H54 (cell line): ENCODE measurements around the gene ZNF396.

Source experiments
- DNase-seq: peaks from one replicate; pipeline ENCODE4 v3.0.0; 2011; ENCODE audit warnings: low spot score, mixed read lengths; ENCODE audit not compliant: insufficient read length
- FAIRE-seq: peaks from 3 replicates; lab custom pipeline; 2011; peaks lifted over from hg19 to GRCh38; lab: Jason Lieb, UNC
- POLR2A ChIP-seq: IDR thresholded peaks from 2 replicates; pipeline ENCODE4 v1.6.1; 2011; ENCODE audit warnings: low read depth, mild to moderate bottlenecking, low read length

The ZNF396 gene

GRCh38 chr18:35334212-35334611, 42.9 kb downstream of the ZNF396 start:
- FAIRE-seq = no peak
- TF ChIP-seq POLR2A = no peak
- no peak for DNase-seq

GRCh38 chr18:35331367-35332087, 45.6 kb downstream of the ZNF396 start:
- FAIRE-seq (no peak), DNase-seq (no peak)
- no peak for TF ChIP-seq POLR2A

GRCh38 chr18:35328868-35329267, 48.3 kb downstream of the ZNF396 start:
- DNase-seq (no peak), FAIRE-seq (no peak)
- TF ChIP-seq POLR2A = no peak

- no peak for DNase-seq
- TF ChIP-seq POLR2A = no peak
- FAIRE-seq = no peak
Measured at GRCh38 chr18:35326695-35327387, 50.3 kb downstream of the ZNF396 start.

- FAIRE-seq (no peak), DNase-seq (no peak)
- TF ChIP-seq POLR2A = no peak
Measured at GRCh38 chr18:35324926-35325655, 52.0 kb downstream of the ZNF396 start.

- FAIRE-seq (no peak), DNase-seq (no peak)
- TF ChIP-seq POLR2A = no peak
Measured at GRCh38 chr18:35322486-35323458, 54.4 kb downstream of the ZNF396 start.
